ENCODE measurements around the gene GSK3B. TPM values are rescaled to one million over a fixed set of nuclear protein-coding genes. Genes with fewer than 3 reads are reported as not detected.

Gene GSK3B
- total RNA-seq, 1 donor from 2014 or later: 20.6 TPM

DNA sequence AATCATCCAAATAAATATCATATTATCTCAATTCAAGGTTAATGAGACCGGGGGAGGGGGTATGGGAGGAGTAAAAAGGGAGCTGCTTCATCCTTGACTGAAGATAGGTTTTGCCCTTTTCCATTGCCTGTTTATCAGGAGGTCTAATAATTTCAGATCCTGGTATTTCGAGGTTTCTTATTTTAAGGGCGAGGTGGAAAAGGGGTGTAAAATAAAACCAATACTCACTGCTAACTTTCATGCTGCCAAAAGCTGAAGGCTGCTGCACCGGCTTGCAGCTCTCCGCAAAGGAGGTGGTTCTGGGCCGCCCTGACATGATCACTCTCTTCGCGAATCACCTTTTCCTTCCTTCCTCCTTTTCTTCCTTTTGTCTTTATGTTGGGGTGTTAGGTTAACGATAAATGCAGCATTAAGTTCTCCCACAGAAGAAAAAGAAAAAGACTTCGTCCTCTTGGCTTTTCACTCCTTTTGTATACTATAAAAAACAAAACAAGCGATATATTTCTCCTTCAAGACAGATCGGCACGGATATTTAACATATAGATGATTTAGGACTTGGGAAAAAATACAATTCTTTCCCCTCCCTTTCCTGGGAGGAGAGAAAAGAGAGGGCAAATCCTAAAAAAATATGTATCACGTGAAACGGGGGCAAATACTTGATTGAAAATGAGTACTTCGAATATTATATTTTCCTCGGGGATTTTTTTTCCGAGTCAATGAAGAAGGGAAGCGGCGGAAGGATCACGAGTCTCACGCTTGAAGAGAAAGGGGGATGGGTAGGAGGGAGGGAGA is 932 bp downstream of the GSK3B start:
- peaks cover 53% of the 10 kb centered on the region for H3K4me1 ChIP-seq
- intact Hi-C loops (cut with DNase I): loop anchor here (10.0 kb wide), 2 partner anchors 331 to 651 kb away; partner anchors contain the start of genes GTF2E1 and RABL3
- DNase-seq (ENCODE audit: extremely low spot score in 2 of 2): peak in 1 of 2 donors; percentile 91

DNA sequence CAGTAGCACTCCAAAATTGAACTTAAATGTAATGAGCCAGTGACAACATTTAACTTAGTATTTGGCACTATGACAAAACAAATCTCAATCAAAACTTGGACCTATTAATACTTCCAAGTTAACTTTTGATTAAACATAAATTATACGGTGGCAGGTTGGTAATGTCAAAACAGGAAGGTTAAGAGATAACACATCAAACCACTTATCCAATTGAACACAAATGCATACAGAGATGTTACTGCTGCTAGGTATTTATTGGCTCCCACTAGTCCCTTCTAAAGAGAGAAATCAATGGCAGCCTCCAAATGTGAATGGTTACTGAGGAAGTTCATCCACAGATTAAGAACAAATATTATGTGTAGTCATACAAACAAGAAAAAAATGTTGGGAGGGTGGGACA is 1.8 kb downstream of the GSK3B start:
- H3K9me3 ChIP-seq: no peaks in the 10 kb centered on the region
- peak overlapping the region; percentile 90 to 96 for H3K4me3 ChIP-seq
- intact Hi-C loops (cut with DNase I): loop anchor here (10.0 kb wide), 2 partner anchors 332 to 652 kb away; partner anchors contain the start of genes GTF2E1 and RABL3
- peaks cover 51% of the 10 kb centered on the region for H3K4me1 ChIP-seq
- no peaks in the 10 kb centered on the region for H3K36me3 ChIP-seq
- no peak for DNase-seq (ENCODE audit: extremely low spot score in 2 of 2)
- H3K27me3 ChIP-seq: no peaks in the 10 kb centered on the region
- TF ChIP-seq POLR2A (IDR thresholded peaks at IDR 0.05) (no peak), POLR2AphosphoS5 (IDR thresholded peaks at IDR 0.05; ENCODE audit: insufficient read depth in 1 of 2, low read depth in 1 of 2) (no peak)
- TF ChIP-seq, protein P1, sequence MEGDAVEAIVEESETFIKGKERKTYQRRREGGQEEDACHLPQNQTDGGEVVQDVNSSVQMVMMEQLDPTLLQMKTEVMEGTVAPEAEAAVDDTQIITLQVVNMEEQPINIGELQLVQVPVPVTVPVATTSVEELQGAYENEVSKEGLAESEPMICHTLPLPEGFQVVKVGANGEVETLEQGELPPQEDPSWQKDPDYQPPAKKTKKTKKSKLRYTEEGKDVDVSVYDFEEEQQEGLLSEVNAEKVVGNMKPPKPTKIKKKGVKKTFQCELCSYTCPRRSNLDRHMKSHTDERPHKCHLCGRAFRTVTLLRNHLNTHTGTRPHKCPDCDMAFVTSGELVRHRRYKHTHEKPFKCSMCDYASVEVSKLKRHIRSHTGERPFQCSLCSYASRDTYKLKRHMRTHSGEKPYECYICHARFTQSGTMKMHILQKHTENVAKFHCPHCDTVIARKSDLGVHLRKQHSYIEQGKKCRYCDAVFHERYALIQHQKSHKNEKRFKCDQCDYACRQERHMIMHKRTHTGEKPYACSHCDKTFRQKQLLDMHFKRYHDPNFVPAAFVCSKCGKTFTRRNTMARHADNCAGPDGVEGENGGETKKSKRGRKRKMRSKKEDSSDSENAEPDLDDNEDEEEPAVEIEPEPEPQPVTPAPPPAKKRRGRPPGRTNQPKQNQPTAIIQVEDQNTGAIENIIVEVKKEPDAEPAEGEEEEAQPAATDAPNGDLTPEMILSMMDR (IDR thresholded peaks at IDR 0.05): no peak
- H3K27ac ChIP-seq: peak overlapping the region; percentile 100

More for the DNA sequence above, 932 bp downstream of the GSK3B start:
- Histone ChIP-seq H3K9me3 (no peaks in the 10 kb centered on the region), H3K27ac (peak overlapping the region; percentile 100), H3K27me3 (no peaks in the 10 kb centered on the region), H3K4me3 (peak overlapping the region; percentile 90 to 96), H3K36me3 (no peaks in the 10 kb centered on the region)
- TF ChIP-seq, protein P1 (IDR thresholded peaks at IDR 0.05): no peak
- TF ChIP-seq POLR2AphosphoS5 (IDR thresholded peaks at IDR 0.05; ENCODE audit: insufficient read depth in 1 of 2, low read depth in 1 of 2): no peak
- no peak for TF ChIP-seq POLR2A (IDR thresholded peaks at IDR 0.05)

DNA sequence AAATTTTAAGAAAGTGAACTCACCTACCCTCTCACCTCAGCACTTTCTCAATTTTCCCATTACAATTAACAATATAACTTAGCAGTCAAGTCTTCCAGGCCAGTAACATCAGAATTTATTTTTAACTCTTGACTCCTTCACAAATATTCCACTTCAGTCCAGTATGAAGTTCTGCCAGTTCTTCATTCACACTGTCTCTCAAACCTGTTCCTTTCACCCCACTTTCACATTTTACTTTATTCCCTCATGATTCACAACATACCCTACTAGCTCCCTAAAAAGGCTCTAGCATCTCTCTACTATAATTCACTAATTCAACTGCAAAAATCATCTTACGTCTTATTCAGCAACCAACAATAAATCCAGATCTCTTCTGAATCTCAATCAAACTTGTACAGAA is 3.8 kb downstream of the GSK3B start:
- Histone ChIP-seq H3K27ac (no peak overlapping the region), H3K4me3 (peak overlapping the region; percentile 90 to 96), H3K36me3 (no peaks in the 10 kb centered on the region), H3K4me1 (peaks cover 55% of the 10 kb centered on the region), H3K27me3 (no peaks in the 10 kb centered on the region), H3K9me3 (no peaks in the 10 kb centered on the region)
- no peak for DNase-seq (ENCODE audit: extremely low spot score in 2 of 2)
- intact Hi-C loops (cut with DNase I): loop anchor here (10.0 kb wide), 2 partner anchors 334 to 654 kb away; partner anchors contain the start of genes GTF2E1 and RABL3
- TF ChIP-seq POLR2AphosphoS5 (IDR thresholded peaks at IDR 0.05; ENCODE audit: insufficient read depth in 1 of 2, low read depth in 1 of 2) (no peak), POLR2A (IDR thresholded peaks at IDR 0.05) (no peak)
- TF ChIP-seq, protein P1 (IDR thresholded peaks at IDR 0.05): no peak

DNA sequence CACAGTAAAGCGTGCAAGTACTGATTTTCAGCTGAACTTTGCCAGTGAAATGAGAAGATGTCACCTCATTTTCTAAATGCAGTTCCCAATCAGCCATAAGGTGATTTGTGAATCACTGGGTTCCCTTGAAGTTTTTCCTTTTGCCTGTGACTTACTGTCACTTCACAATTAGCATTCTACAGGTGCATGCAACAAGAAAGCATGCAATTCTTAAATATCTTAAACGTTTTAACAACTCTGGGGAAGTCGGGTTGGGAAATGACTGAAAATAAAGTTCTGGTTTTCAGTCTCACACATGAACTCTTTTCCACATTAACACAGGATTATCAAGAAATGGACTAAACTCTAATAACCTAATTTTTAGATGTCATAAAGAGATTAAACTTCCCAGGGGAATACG is 5.2 kb downstream of the GSK3B start:
- Histone ChIP-seq H3K27me3 (no peaks in the 10 kb centered on the region), H3K4me3 (no peak overlapping the region), H3K36me3 (no peaks in the 10 kb centered on the region), H3K27ac (no peak overlapping the region), H3K4me1 (peaks cover 57% of the 10 kb centered on the region), H3K9me3 (no peaks in the 10 kb centered on the region)
- DNase-seq (ENCODE audit: extremely low spot score in 2 of 2): no peak
- no peak for TF ChIP-seq POLR2A (IDR thresholded peaks at IDR 0.05)
- TF ChIP-seq POLR2AphosphoS5 (IDR thresholded peaks at IDR 0.05; ENCODE audit: insufficient read depth in 1 of 2, low read depth in 1 of 2): no peak
- TF ChIP-seq, protein P1 (IDR thresholded peaks at IDR 0.05): no peak
- intact Hi-C loops (cut with DNase I): no loop called here

DNA sequence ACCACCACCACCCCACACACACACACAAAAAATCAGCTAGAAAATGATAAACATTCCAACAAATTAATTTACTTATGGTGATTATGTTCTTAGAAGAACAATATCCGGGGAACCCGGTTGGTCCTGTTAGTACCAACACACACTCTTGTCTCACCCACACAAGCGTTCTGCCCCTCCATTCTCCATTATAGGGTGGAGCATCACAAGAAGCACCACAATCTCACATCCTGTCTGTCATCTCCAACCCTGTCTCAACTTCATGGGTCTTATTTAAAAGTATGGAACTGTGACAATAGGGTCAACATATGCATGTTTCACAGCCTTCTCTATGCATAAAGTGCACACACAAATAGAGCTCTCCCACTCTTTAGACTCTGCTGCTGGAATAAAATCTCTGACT is 5.6 kb downstream of the GSK3B start:
- no peak for DNase-seq (ENCODE audit: extremely low spot score in 2 of 2)
- Histone ChIP-seq H3K36me3 (no peaks in the 10 kb centered on the region), H3K9me3 (no peaks in the 10 kb centered on the region), H3K27me3 (no peaks in the 10 kb centered on the region), H3K4me1 (peaks cover 57% of the 10 kb centered on the region), H3K4me3 (no peak overlapping the region), H3K27ac (no peak overlapping the region)
- intact Hi-C loops (cut with DNase I): no loop called here
- TF ChIP-seq POLR2A (IDR thresholded peaks at IDR 0.05) (no peak), POLR2AphosphoS5 (IDR thresholded peaks at IDR 0.05; ENCODE audit: insufficient read depth in 1 of 2, low read depth in 1 of 2) (no peak)
- TF ChIP-seq, protein P1 (IDR thresholded peaks at IDR 0.05): no peak

Measured in vagina (tissue), 2 donors.